Adipocyte (in vitro differentiated cells): Measurements from ENCODE around the gene SAXO1.
"Not testable (repeated sequence)": the region's sequence is repeated elsewhere in the genome, so short reads cannot be mapped to it uniquely, and the experiment has no call there.

Experiments
- DNase-seq: peaks from one replicate; pipeline ENCODE4 v3.0.0-alpha.2; 2015; ENCODE audit warnings: low read depth
- H3K27me3 ChIP-seq: replicated peaks from 2 replicates; pipeline ENCODE4 v1.7.0; 2013; ENCODE audit warnings: mild to moderate bottlenecking, low read length, moderate library complexity; ENCODE audit not compliant: control insufficient read depth, insufficient read depth
- H3K36me3 ChIP-seq: 2 replicates; pipeline ENCODE4 v1.7.0; 2013; ENCODE audit warnings: low read length, mild to moderate bottlenecking, moderate library complexity; ENCODE audit not compliant: control insufficient read depth, insufficient read depth, severe bottlenecking
- H3K4me1 ChIP-seq: 2 replicates; pipeline ENCODE4 v1.7.0; 2013; ENCODE audit warnings: mild to moderate bottlenecking, low read length, moderate library complexity; ENCODE audit not compliant: control insufficient read depth, insufficient read depth
- H3K4me3 ChIP-seq: 2 replicates; pipeline ENCODE4 v1.7.0; 2013; ENCODE audit warnings: mild to moderate bottlenecking, low read length, moderate library complexity
- H3K9ac ChIP-seq: 2 replicates; pipeline ENCODE4 v1.7.0; 2013; ENCODE audit warnings: mild to moderate bottlenecking, low read length, moderate library complexity
- H3K9me3 ChIP-seq: 2 replicates; pipeline ENCODE4 v1.7.0; 2013; ENCODE audit warnings: mild to moderate bottlenecking, low read length, moderate library complexity; ENCODE audit not compliant: control insufficient read depth

The SAXO1 gene

GRCh38 chr9:19028835-19029451 lies 4.1 kb downstream of the SAXO1 start:
- Histone ChIP-seq H3K36me3 (no peaks in the 10 kb centered on the region), H3K4me1 (peaks cover 6% of the 10 kb centered on the region), H3K9ac (peak overlapping the region; percentile 52), H3K4me3 (no peak overlapping the region), H3K9me3 (no peaks in the 10 kb centered on the region), H3K27me3 (no peaks in the 10 kb centered on the region)
- DNase-seq = peak; percentile 90

- Histone ChIP-seq H3K4me3 (no peak overlapping the region), H3K4me1 (peaks cover 6% of the 10 kb centered on the region), H3K27me3 (no peaks in the 10 kb centered on the region), H3K9me3 (no peaks in the 10 kb centered on the region), H3K36me3 (no peaks in the 10 kb centered on the region), H3K9ac (no peak overlapping the region)
- DNase-seq = no peak
Measured at GRCh38 chr9:19027825-19028224, 5.2 kb downstream of the SAXO1 start.

DNA sequence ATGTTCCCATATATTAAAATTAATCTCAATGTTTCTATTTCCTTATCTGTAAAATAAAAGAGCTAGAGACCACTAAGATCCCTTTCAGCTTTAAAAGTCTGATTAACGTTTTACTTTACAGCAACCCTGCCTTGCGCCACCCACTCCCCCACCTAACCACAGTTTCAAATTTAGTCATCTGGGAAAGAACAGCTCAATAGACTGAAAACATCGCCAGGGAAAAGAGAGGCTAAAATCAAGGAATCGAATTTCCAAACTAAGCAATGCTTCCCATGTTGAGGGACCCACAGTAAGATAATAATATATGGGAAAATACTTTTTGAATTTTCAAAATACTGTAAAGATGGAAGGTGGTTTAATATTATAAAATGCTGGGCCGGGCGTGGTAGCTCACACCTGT lies 6.6 kb downstream of the SAXO1 start:
- Histone ChIP-seq H3K4me3 (no peak overlapping the region), H3K9me3 (no peaks in the 10 kb centered on the region), H3K27me3 (no peaks in the 10 kb centered on the region), H3K9ac (no peak overlapping the region), H3K4me1 (peaks cover 6% of the 10 kb centered on the region), H3K36me3 (no peaks in the 10 kb centered on the region)
- DNase-seq = no peak

GRCh38 chr9:19023078-19023477 lies 9.9 kb downstream of the SAXO1 start:
- no peaks in the 10 kb centered on the region for H3K9me3 ChIP-seq
- H3K9ac ChIP-seq = no peak overlapping the region
- no peak for DNase-seq
- no peaks in the 10 kb centered on the region for H3K36me3 ChIP-seq
- no peak overlapping the region for H3K4me3 ChIP-seq
- H3K4me1 ChIP-seq = no peaks in the 10 kb centered on the region
- H3K27me3 ChIP-seq = no peaks in the 10 kb centered on the region

- Histone ChIP-seq H3K4me1 (no peaks in the 10 kb centered on the region), H3K4me3 (no peak overlapping the region), H3K36me3 (no peaks in the 10 kb centered on the region), H3K27me3 (no peaks in the 10 kb centered on the region), H3K9me3 (no peaks in the 10 kb centered on the region), H3K9ac (no peak overlapping the region)
- DNase-seq = no peak
Measured at GRCh38 chr9:19022206-19022605, 10.8 kb downstream of the SAXO1 start.

GRCh38 chr9:19021649-19022048 lies 11.4 kb downstream of the SAXO1 start:
- not testable (repeated sequence) for H3K4me1 ChIP-seq, DNase-seq, H3K9me3 ChIP-seq, H3K4me3 ChIP-seq, H3K36me3 ChIP-seq, H3K9ac ChIP-seq, H3K27me3 ChIP-seq

GRCh38 chr9:19020886-19021455 lies 12.0 kb downstream of the SAXO1 start:
- no peak for DNase-seq
- Histone ChIP-seq H3K4me1 (no peaks in the 10 kb centered on the region), H3K4me3 (no peak overlapping the region)

DNA sequence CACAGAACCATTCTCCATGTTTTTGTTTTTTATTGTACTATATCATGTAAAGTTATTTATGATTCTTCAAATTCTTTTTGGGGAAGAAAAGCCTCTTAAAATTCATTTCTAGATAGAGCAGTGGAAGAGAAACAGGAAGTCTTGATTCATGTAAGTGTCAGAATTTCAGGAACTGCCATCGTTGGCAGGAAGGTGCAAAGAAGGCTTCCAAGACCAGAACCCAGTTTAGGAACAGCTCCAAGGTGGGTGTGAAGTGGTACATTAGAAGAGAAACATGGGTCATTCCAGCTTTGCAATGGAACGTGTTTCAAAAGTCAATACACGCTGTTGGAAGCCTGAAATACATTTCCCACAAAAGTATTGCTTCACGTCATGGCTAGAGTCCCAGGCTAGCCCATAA lies 14.8 kb downstream of the SAXO1 start:
- H3K9ac ChIP-seq = no peak overlapping the region
- H3K36me3 ChIP-seq = no peaks in the 10 kb centered on the region
- H3K27me3 ChIP-seq = no peaks in the 10 kb centered on the region
- no peaks in the 10 kb centered on the region for H3K9me3 ChIP-seq
- no peak for DNase-seq
- no peaks in the 10 kb centered on the region for H3K4me1 ChIP-seq
- H3K4me3 ChIP-seq = no peak overlapping the region

More at GRCh38 chr9:19020886-19021455, 12.0 kb downstream of the SAXO1 start:
- H3K27me3 ChIP-seq = no peaks in the 10 kb centered on the region
- H3K9ac ChIP-seq = no peak overlapping the region
- H3K9me3 ChIP-seq = no peaks in the 10 kb centered on the region
- no peaks in the 10 kb centered on the region for H3K36me3 ChIP-seq

GRCh38 chr9:19009391-19009965 lies 23.5 kb downstream of the SAXO1 start:
- no peak for DNase-seq
- no peaks in the 10 kb centered on the region for H3K9me3 ChIP-seq
- H3K36me3 ChIP-seq = no peaks in the 10 kb centered on the region
- H3K9ac ChIP-seq = no peak overlapping the region
- H3K4me3 ChIP-seq = no peak overlapping the region
- H3K27me3 ChIP-seq = no peaks in the 10 kb centered on the region
- no peaks in the 10 kb centered on the region for H3K4me1 ChIP-seq

DNA sequence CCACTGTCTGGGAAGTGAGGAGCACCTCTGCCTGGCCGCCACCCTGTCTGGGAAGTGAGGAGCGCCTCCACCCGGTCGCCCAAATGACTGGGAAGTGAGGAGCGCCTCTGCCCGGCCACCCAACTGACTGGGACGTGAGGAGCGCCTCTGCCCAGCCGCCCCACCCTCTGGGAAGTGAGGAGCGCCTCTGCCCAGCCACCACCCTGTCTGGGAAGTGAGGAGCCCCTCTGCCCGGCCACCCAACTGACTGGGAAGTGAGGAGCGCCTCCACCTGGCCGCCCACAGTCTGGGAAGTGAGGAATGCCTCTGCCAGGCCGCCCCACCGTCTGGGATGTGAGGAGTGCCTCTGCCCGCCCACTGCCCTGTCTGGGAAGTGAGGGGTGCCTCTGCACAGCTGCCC lies 32.9 kb downstream of the SAXO1 start:
- Histone ChIP-seq H3K4me3 (no peak overlapping the region), H3K9ac (no peak overlapping the region), H3K4me1 (no peaks in the 10 kb centered on the region), H3K27me3 (no peaks in the 10 kb centered on the region), H3K36me3 (no peaks in the 10 kb centered on the region), H3K9me3 (peaks cover 10% of the 10 kb centered on the region)
- no peak for DNase-seq

DNA sequence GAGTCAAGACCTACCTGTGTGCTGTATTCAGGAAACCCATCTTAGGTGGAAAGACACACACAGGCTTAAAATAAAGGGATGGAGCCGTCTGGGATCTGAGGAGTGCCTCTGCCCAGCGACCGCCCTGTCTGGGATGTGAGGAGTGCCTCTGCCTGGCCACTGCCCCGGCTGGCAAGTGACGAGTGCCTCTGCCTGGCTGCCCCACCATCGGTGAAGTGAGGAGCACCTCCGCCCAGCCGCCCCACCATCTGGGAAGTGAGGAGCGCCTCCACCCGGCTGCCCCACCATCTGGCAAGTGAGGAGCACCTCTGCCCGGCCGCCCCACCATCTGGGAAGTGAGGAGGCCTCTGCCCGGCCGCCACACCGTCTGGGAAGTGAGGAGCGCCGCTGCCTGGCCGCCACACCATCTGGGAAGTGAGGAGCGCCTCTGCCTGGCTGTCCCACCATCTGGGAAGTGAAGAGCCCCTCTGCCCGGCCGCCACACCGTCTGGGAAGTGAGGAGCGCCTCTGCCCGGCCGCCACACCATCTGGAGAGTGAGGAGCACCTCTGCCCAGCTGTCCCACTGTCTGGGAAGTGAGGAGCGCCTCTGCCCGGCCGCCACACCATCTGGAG lies 33.7 kb downstream of the SAXO1 start:
- Histone ChIP-seq H3K9ac (no peak overlapping the region), H3K9me3 (peaks cover 10% of the 10 kb centered on the region), H3K4me3 (no peak overlapping the region), H3K4me1 (no peaks in the 10 kb centered on the region), H3K27me3 (no peaks in the 10 kb centered on the region), H3K36me3 (no peaks in the 10 kb centered on the region)
- no peak for DNase-seq
